Bone marrow (tissue), 2 donors: Measurements from ENCODE around the gene RAPGEF3.

Experiments
- DNase-seq, 2 donors: peaks; one replicate each; lab custom pipeline; 2025; lab: John Stamatoyannopoulos, UW

Gene RAPGEF3

DNA sequence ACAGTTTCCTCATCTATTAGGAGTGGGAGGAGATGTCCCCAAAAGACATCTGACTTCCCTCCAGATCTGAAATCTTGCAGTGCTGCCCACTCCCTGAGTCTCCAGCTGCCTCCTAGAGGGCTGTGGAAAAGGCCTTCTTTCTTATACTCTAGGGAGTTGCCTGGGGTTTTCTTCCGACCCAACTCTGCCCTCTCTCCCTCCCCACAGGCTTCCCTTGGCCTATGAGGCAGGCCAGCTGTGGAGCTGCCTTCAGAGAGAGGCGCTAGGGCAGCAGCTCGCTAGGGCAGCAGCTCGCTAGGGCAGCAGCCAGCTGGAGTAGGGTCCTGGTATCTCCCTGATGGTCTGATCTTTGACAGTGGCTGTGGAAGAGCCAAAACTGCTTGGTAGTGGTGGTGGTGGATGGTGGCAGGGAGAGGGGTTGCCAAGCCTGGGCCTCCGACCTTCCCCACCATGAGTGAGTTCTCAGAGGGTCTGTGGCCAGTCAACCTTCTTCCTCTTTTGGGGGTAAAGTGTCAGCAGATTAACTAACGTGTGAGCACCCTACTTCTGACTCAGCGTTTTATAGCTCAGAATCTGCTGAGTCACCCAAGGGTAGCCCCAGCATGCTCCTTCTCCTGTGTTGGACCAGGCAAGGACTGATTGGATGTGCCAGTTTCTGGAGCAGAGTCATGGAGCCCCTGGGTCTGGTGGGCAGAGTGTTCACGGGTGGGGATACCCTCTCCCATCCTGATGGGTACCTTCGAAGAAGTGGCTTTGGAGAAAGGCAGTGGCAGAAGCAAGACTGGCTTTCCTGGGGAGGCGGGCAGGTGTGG is 16.6 kb upstream of the RAPGEF3 start:
- peak; percentile 14 to 84 for DNase-seq

DNA sequence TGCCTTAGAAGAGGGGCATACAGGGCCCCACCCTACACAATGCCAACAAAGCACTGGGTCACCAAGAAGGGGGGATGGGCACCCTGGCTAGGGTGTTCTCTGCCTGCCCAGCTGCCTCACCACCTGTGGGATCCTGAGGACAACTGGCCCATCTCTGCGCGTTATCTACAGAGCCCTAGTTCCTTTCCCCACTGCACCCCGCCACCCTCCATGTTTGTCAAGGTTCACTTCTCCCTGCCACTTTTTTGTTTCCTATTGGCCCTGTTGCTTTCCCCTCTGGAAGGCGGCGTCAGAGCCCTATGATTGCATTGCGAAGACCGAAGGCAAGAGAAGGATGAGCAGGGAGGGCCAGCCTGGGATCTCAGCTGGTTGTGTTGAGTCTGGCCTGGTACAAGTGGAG is 16.0 kb upstream of the RAPGEF3 start:
- DNase-seq, result no peak

DNA sequence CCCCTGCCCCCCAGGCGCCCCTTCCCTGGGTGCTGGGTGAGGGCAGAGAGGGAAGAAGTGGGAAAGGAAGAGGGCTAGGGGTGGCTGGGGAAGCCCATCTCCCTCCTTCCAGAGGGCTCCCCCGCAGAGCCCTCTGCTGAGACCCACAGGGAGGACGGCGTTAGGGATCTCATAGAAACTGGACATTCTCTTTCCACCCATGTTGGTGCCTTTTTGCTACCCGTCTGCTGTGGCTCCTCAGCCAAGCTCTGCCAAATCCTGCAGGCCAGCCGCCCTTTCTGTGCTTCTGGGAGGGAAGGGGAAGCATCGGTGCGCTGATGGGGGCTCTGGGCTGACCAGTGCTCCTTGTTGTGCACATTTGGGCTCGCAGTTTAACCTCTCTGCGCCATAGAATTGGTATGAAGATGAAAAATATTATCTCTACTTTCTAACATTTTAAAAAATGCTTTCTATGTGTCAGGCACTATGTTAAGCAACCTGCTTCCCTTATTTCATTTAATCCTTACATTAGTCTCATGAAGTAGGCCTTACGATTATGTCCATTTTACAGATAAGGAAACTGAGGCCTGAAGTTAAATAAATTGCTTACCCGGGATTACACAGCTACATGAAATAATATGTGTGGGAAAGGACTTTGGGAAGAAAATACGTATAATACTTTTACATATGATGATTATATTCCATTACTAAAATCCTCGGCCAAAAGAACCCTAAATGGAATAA is 15.3 kb upstream of the RAPGEF3 start:
- no peak for DNase-seq

GRCh38 chr12:47773062-47773857 is 14.6 kb upstream of the RAPGEF3 start, which contains the start of gene SLC48A1:
Gene SLC48A1 (plus strand): TSS chr12:47773238. CDS start chr12:47773305, 67 bp downstream.
- peak; percentile 26 to 46 for DNase-seq

DNA sequence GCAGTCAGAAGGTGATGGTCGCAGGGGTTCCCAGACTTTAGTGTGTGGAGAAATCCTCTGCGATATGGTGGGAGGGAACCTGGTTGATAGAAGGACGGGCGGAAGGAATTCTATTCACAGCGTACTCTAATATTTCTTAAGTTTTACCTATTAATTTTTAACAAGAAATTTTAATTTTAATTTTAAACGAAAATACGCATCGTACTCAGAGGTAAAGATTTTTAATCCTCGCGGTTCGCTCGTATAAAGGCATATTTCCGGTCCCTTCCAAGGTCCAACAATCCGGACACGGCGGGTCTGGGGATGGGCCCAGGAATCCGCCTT is 14.0 kb upstream of the RAPGEF3 start:
- DNase-seq, result no peak

- no peak for DNase-seq
Observed at GRCh38 chr12:47772094-47772660, 13.5 kb upstream of the RAPGEF3 start.

DNA sequence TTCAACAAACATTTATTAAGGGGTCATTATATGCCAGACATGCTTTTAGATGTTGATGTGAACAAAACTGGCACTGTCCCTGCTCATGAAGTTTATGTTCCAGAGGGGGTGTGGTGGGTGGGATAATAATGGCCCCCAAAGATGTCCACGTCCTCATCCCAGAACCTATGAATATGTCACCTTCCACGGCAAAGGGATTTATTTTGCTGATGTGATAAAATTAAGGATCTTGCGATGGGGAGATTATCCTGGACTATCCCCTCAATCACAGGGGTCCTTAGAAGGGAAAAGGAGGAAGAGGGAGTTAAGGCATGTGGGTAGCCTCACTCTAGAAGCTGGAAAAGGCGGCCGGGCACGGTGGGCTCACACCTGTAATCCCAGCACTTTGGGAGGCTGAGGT is 12.6 kb upstream of the RAPGEF3 start:
- DNase-seq, result no peak

GRCh38 chr12:47770086-47770726 is 11.5 kb upstream of the RAPGEF3 start:
- DNase-seq, result no peak

- DNase-seq, result no peak
Observed at GRCh38 chr12:47769234-47770085, 10.8 kb upstream of the RAPGEF3 start.

DNA sequence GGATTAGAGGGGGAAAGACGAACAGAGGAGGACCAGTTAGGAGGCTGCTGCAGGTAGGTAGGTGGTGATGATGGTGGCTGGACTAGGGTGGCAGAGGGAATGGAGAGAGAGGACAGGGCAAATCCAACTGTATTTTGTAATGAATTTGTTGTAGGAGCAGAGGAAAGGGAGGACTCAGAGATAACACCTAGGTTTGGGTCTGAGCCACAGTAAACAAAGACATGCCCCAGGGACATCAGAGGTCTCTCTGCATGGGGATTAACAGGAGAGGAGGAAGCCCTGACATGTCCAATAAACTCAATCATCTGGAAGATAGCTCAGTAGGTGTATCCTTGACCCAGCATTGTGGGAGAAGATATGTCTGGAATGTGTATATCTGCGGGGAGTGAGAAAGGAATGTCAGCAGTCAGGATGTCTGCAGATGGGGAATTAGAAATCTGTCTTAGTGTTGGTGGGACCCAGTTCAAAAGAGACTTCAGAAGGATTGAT is 9.7 kb upstream of the RAPGEF3 start:
- no peak for DNase-seq

GRCh38 chr12:47767216-47767724 is 8.6 kb upstream of the RAPGEF3 start:
- DNase-seq, result peak in 1 of 2 donors; percentile 36

DNA sequence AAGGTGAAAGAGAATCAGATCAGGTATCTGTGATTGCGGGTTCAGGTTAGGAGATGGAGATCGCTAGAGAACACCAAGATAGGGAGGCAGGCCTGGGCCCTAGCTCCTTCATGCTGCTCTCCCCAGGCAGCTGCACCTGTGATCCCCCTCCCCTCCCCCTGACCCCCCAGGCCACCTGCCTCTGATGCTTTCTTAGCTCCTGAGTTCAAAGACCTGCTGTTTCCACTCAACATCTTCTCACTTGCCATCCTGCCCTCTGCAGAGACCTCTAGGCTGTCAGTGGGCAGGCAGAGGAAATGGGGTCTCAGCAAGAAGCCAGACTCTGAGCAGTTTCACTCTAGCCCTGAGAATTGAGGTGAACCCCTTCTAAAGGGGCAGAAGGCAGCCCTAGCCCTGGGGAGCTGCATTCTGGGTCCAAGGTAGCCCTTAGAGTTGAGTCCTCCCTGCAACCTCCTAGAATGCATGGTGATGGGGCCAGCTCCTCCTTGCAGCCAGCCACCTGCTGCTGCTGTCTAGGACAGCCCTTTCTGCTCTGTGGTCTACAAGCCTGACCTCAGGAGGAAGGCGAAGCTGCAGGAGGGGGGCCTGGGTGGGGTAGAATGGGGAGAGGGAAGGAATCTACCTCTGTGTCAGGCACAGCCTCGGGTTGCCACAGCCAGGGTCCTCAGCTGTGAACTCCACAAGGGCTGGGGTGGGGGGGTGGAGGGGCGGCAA is 8.0 kb upstream of the RAPGEF3 start:
- no peak for DNase-seq

DNA sequence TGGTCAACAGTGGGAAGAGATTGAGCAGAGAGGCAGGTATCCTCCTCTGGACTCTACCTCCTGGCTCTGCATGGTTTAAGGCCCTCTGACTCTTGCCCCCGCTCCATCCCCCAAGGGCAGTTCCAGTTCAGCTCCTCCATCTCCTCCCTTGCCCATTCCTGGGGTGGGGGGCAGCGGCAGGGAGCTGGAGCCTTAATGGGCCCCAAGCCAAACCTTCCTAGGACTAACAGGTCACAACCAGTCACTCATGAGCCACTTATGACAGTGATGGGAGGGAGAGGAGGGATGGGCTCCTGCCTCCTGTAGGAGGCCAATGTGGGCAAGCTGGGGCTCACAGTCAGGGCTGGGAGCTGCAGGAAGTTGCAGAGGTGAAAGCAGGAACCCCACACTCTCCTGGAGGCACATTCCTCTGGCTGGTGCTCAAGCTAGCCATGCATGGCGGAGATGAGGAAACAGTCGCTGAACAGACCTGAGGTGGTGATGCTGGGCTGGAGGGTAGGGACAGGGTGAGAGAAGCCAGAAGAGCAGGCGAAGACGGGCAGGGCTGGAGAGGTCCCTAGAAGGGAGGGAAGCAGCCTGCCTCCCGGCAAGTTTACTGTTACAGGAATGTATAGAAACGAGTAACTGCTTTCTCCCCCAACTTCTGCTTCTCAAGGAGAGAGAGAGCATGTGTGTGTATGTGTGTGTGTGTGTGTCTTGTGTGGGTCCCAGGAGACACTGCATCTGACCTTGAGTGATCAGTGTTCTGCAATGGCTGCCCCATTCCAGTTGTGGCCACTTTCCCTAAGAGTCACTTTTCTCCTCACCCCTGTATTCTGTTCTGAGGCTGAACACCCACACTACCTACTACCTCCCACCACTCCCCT is 5.0 kb upstream of the RAPGEF3 start:
- no peak for DNase-seq

DNA sequence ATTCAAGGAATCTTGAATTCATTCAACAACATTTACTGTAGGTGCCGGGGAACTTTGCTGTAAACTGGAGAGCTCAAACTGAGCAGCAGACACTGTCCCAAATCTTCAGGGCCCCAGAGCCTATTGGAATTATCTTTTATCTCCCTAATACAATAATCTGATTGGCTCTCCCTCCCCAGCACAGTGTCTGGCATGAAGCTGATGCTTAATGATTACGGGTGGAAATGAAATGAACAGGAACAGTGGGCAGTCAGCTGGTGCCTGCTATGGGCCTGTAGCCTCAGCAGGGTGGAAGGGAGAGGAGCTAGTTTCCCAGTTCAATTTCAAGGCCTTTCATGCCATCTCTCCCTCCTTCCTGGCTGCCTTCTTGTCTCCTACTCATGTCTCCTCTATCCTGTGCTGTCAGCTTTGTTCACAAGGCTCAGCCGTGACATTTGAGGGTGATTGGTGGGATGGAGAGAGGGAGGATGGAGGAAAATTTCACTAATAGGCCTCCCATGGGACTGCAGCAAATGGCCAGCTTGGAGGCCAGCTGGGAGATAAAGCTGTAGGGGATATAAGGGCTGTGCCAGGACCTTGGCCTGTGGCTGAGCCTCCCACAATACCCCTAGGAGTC is 4.3 kb upstream of the RAPGEF3 start:
- no peak for DNase-seq

DNA sequence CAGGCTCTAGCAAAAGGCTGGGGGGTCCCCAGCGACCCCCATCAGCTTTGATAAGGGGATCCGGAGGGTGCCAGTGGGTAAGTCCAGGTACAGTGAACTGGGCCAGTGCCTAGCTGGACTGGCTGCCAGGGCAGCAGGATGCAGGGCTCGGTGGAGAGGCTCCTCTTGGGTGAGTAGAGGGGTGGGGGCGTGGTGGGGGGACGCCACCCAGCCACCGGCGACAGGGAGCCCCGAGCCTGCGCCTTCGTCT is 171 bp downstream of the RAPGEF3 start:
- DNase-seq, result no peak

DNA sequence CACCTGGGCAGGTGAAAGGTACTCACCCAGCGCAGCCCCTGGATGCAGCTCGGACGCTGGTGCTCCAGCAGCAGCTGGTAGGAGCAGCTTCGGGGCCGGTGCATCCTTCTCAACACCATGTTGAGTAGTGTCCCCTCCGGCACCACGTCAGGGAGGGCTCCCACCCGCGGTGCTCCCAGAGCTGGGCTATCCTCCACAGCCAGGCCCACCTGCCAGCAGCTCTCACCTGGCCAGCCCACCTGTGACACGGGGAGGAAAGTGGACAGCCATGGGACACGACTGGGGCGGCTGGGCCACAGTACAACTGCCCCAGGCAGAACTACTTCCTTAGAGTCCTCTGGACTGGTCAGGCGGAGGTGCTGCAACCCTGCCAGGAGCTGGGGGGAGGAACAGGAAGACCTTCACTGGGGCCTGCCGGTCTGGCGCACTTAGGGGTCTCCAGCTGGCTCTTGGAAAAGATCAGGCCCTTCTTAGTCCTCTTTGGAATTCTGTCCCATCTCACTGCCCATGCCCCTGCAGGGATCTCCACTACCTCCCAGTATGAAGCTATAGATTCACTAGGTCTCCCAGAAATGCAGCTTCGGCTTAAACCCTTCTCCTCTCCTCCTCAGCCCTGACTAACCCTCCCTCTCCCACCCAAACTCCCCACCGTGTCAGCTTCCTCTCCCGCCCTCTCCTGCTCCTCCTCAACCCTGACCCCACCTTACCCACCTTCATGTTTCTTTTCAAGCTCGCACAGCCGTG is 668 bp downstream of the RAPGEF3 start:
- DNase-seq, result peak in 1 of 2 donors; percentile 50

DNA sequence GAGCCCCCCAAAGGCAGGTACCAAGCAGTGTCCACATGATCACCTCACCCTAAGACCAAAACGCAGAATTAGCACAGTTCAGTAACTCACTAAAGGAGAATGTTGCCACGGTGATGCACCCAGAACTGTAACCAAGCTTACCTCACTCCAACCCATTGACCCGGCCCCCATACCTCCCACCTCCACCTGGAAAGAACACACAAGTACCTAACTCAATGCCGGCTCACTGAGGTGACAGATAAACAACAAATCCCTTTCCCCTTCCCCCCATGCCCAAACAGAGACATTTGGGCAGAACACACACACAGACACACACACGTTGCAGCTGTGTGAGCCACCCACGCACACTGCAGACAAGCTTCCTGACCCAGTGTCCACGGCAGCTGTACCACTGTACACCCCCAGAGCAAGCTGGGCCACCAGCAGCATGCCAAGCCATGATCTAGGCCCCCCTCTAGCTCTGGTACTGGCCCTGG is 1.3 kb downstream of the RAPGEF3 start:
- no peak for DNase-seq
